SU-DHL-6 (cell line): ENCODE data around the gene NCOA6.

Experiments used
- H2AFZ ChIP-seq: fragments of 200-600 bp; sonication (generic); 2 replicates; pipeline ENCODE4 v1.6.1; 2014; ENCODE audit warnings: low read depth, mild to moderate bottlenecking, moderate library complexity, mixed read lengths, antibody characterized with exemption, low read length; ENCODE audit not compliant: severe bottlenecking
- H3F3A ChIP-seq: fragments of 200-600 bp; shearing (Covaris generic); 2 replicates; pipeline ENCODE4 v1.6.0; 2016; ENCODE audit warnings: antibody characterized with exemption, mild to moderate bottlenecking; ENCODE audit not compliant: insufficient read depth
- H3K27ac ChIP-seq: fragments of 200-600 bp; sonication (generic); 2 replicates; pipeline ENCODE4 v1.5.1; 2016; ENCODE audit warnings: low read depth, mild to moderate bottlenecking, low read length, moderate library complexity, mixed read lengths
- H3K27me3 ChIP-seq: fragments of 200-600 bp; sonication (generic), shearing (Covaris generic); 2 replicates; pipeline ENCODE4 v1.6.0; 2014; ENCODE audit warnings: mild to moderate bottlenecking, low read length
- H3K36me3 ChIP-seq: fragments of 200-600 bp; sonication (generic); 2 replicates; pipeline ENCODE4 v1.6.1; 2014; ENCODE audit warnings: mild to moderate bottlenecking, low read length, mixed read lengths
- H3K4me2 ChIP-seq: fragments of 300-600, 200-600 bp; shearing (Covaris generic), sonication (generic); 2 replicates; pipeline ENCODE4 v1.6.0; 2014; ENCODE audit warnings: low read length, low read depth, mild to moderate bottlenecking; ENCODE audit not compliant: poor library complexity, severe bottlenecking
- H3K4me3 ChIP-seq: fragments of 200-600 bp; sonication (generic); 2 replicates; pipeline ENCODE4 v1.5.1; 2014; ENCODE audit warnings: antibody characterized with exemption, low read length, mild to moderate bottlenecking, mixed read lengths; ENCODE audit not compliant: insufficient read depth, poor library complexity, severe bottlenecking
- H3K79me2 ChIP-seq: fragments of 200-600 bp; sonication (generic); 2 replicates; pipeline ENCODE4 v1.6.1; 2014; ENCODE audit warnings: mild to moderate bottlenecking, low read length, moderate library complexity; ENCODE audit not compliant: insufficient read depth
- H3K9ac ChIP-seq: fragments of 200-600 bp; sonication (generic); 2 replicates; pipeline ENCODE4 v1.7.0; 2014; ENCODE audit warnings: mild to moderate bottlenecking, low read length
- H3K9me2 ChIP-seq: fragments of 200-600 bp; sonication (generic); replicated peaks from 2 replicates; pipeline ENCODE4 v1.6.1; 2014; ENCODE audit warnings: low read length; ENCODE audit not compliant: insufficient read depth
- H3K9me3 ChIP-seq: fragments of 200-600 bp; sonication (generic); 2 replicates; pipeline ENCODE4 v1.6.1; 2014; ENCODE audit warnings: low read length, mixed read lengths; ENCODE audit not compliant: insufficient read depth
- H4K20me1 ChIP-seq: fragments of 200-600 bp; sonication (generic); 2 replicates; pipeline ENCODE4 v1.6.1; 2014; ENCODE audit warnings: low read depth, mild to moderate bottlenecking, antibody characterized with exemption, low read length, moderate library complexity, mixed read lengths
- EZH2phosphoT487 ChIP-seq: fragments of 200-600 bp; sonication (generic), shearing (Covaris generic); conservative IDR thresholded peaks from 2 replicates; pipeline ENCODE4 v1.6.1; 2018; ENCODE audit warnings: mild to moderate bottlenecking, antibody characterized with exemption, low read length, moderate library complexity, mixed read lengths
- TF ChIP-seq, protein P1 (sequence below): fragments of 200-600 bp; sonication (generic); IDR thresholded peaks from one replicate; pipeline ENCODE4 v1.5.1; 2017; ENCODE audit warnings: antibody characterized with exemption, mild to moderate bottlenecking, low read length, moderate library complexity; ENCODE audit not compliant: insufficient read depth, poor library complexity, severe bottlenecking

The NCOA6 gene

DNA sequence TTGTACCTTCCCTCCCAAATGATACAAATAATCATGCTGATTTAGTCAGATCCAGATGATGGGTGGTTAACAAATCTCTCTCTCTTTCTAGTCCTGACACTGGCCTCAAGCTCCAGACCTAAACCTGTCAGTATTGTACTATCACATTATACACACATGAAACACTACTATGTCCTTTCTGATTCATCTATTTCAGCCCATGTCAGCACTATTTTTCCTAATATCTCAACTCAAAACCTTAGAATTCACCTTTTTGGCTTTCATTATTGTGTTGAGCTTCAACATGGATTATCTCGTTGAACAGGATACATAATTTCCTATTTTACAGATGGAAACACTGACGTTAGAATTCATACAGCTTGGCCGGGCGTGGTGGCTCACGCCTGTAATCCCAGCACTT, 152.0 kb downstream of the NCOA6 start:
- no peak overlapping the region for H3K27ac ChIP-seq
- H3F3A ChIP-seq: peaks cover 11% of the 10 kb centered on the region; the same call in 1 of the 2 replicates
- H3K4me3 ChIP-seq: no peak overlapping the region
- no peak overlapping the region for H3K9ac ChIP-seq
- peaks cover 25% of the 10 kb centered on the region; the same call in 1 of the 2 replicates for H3K79me2 ChIP-seq
- H3K36me3 ChIP-seq: no peaks in the 10 kb centered on the region
- no peaks in the 10 kb centered on the region for H4K20me1 ChIP-seq
- TF ChIP-seq, protein P1, sequence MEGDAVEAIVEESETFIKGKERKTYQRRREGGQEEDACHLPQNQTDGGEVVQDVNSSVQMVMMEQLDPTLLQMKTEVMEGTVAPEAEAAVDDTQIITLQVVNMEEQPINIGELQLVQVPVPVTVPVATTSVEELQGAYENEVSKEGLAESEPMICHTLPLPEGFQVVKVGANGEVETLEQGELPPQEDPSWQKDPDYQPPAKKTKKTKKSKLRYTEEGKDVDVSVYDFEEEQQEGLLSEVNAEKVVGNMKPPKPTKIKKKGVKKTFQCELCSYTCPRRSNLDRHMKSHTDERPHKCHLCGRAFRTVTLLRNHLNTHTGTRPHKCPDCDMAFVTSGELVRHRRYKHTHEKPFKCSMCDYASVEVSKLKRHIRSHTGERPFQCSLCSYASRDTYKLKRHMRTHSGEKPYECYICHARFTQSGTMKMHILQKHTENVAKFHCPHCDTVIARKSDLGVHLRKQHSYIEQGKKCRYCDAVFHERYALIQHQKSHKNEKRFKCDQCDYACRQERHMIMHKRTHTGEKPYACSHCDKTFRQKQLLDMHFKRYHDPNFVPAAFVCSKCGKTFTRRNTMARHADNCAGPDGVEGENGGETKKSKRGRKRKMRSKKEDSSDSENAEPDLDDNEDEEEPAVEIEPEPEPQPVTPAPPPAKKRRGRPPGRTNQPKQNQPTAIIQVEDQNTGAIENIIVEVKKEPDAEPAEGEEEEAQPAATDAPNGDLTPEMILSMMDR: no peak
- no peak for TF ChIP-seq EZH2phosphoT487
- H2AFZ ChIP-seq: no peak overlapping the region
- no peaks in the 10 kb centered on the region for H3K9me2 ChIP-seq
- H3K4me2 ChIP-seq: no peak overlapping the region
- no peaks in the 10 kb centered on the region for H3K27me3 ChIP-seq
- no peaks in the 10 kb centered on the region for H3K9me3 ChIP-seq

DNA sequence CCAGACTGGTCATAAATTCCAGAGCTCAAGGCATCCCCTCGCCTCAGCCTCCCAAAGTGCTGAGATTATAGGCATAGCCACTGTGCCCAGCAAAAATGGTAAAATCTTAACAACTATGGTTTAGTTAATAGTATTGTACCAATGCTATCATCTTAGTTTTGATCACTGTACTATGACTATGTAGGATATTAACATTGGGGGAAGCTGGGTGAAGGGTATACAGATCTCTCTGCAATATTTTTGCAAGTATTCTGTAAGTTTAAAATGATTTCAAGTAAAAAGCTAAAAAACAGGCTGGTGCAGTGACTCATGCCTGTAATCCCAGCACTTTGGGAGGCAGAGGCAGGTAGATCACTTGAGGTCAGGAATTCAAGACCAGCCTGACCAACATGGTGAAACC, 156.4 kb downstream of the NCOA6 start:
- no peak overlapping the region for H3K4me2 ChIP-seq

More for the DNA sequence above, 156.4 kb downstream of the NCOA6 start:
- Histone ChIP-seq H3K79me2 (peaks cover 4% of the 10 kb centered on the region; the same call in 1 of the 2 replicates), H2AFZ (no peak overlapping the region), H3K27ac (no peak overlapping the region), H3K36me3 (no peaks in the 10 kb centered on the region), H3K27me3 (no peaks in the 10 kb centered on the region), H3K9me2 (no peaks in the 10 kb centered on the region), H3K4me3 (no peak overlapping the region), H3F3A (no peaks in the 10 kb centered on the region), H3K9me3 (no peaks in the 10 kb centered on the region), H3K9ac (no peak overlapping the region), H4K20me1 (no peaks in the 10 kb centered on the region)
- TF ChIP-seq, protein P1: no peak
- TF ChIP-seq EZH2phosphoT487: no peak
